GM21390 (cell line): Measurements from ENCODE around the gene SBSN.
"Not testable (repeated sequence)": the region's sequence is repeated elsewhere in the genome, so short reads cannot be mapped to it uniquely, and the experiment has no call there.

Experiments
- ATAC-seq: cut with Tn5 transposase; IDR thresholded peaks from one replicate; pipeline ENCODE4 v1.9.1; 2021; ENCODE audit not compliant: unreplicated experiment

SBSN gene

DNA sequence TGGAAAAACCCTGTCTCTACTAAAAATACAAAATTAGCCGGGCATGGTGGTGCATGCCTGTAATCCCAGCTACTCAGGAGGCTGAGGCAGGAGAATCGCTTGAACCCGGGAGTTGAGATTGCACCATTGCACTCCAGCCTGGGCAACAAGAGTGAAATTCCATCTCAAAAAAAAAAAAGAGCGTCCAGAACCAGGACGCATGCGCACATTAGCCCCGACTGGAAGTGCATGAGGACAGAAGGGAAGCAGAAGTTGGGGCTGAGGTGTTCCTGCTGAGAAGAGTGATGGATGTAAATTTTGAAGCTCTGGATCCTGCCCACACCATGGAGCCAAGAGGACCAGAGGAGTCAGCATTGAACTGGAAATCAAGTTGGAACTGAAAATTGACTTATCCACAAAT lies 53.5 kb downstream of the SBSN start:
- not testable (repeated sequence) for ATAC-seq

DNA sequence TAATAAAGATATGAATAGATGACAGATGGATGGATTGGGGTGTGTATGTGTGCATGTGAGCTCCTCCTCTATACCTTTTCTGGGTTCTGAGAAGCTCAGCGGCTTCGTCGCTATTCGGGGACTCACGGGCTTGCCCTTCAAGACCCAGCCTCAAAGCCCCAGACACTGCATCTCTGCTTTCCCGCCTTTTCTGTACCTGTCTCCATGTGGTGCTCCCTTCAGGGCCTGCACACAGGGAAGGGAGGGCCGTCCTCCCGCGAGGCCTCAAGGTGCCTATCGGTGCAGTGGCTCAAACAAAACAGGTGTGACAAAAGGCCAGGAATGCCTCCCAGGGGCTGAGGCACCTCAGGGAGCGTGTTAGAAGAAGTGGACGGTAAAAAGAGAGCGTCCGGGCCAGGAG lies 54.0 kb downstream of the SBSN start:
- ATAC-seq: no peak
